Measurements from ENCODE around the gene PTCH2. TPM values are rescaled to one million over a fixed set of nuclear protein-coding genes. Genes with fewer than 3 reads are reported as not detected.

The PTCH2 gene
- total and polyA plus RNA-seq, 2 of the 13 experiments (the other 11 are each of a cell fraction or from before 2014, with no cell fraction given) = 0.60 to 1.5 TPM

GRCh38 chr1:44784094-44785028 is 58.7 kb downstream of the PTCH2 start (continued):
- no peak for TF ChIP-seq BCLAF1 (IDR thresholded peaks at IDR 0.05)
- TF ChIP-seq SMYD3 (CRISPR knock-in tag; IDR thresholded peaks at IDR 0.05) = no peak; the same call in 1 of the 2 replicates
- TF ChIP-seq CHD2 (IDR thresholded peaks at IDR 0.05; ENCODE audit: low read depth, low read length) = no peak
- 0 out of 2 replicates have a peak, but pooled peaks have one; percentile 39 for TF ChIP-seq TEAD2 (CRISPR knock-in tag; IDR thresholded peaks at IDR 0.05)
- TF ChIP-seq SMC3 (IDR thresholded peaks at IDR 0.05; ENCODE audit: low read length) = no peak
- no peak for TF ChIP-seq ZSCAN30 (CRISPR knock-in tag; IDR thresholded peaks at IDR 0.05)
- TF ChIP-seq ZNF441 (CRISPR knock-in tag; IDR thresholded peaks at IDR 0.05; ENCODE audit: borderline replicate concordance) = no peak
- peak; percentile 59; the same call in 1 of the 2 replicates for TF ChIP-seq NR1H2 (CRISPR knock-in tag; IDR thresholded peaks at IDR 0.05; ENCODE audit: borderline replicate concordance, low read depth)
- TF ChIP-seq RBM39 (IDR thresholded peaks at IDR 0.05; ENCODE audit: low read depth, low read length, poor library complexity, severe bottlenecking) = no peak
- no peak for TF ChIP-seq DNMT1 (CRISPR knock-in tag; IDR thresholded peaks at IDR 0.05)
- no peak for TF ChIP-seq ATM (IDR thresholded peaks at IDR 0.05; ENCODE audit: borderline replicate concordance)
- TF ChIP-seq SATB2 (CRISPR knock-in tag; IDR thresholded peaks at IDR 0.05) = no peak
- peak; percentile 84 for TF ChIP-seq PHF8 (CRISPR knock-in tag; IDR thresholded peaks at IDR 0.05)
- TF ChIP-seq SIX4 (CRISPR knock-in tag; IDR thresholded peaks at IDR 0.05) = no peak
- TF ChIP-seq KDM3A (CRISPR knock-in tag; IDR thresholded peaks at IDR 0.05; ENCODE audit: low read depth) = 0 out of 2 replicates have a peak, but pooled peaks have one; percentile 29
- TF ChIP-seq ZNF598 (CRISPR knock-in tag; IDR thresholded peaks at IDR 0.05; ENCODE audit: borderline replicate concordance) = peak; percentile 48; the same call in 1 of the 2 replicates
- TF ChIP-seq POGZ (CRISPR knock-in tag; IDR thresholded peaks at IDR 0.05) = peak; percentile 53; the same call in 1 of the 2 replicates
- TF ChIP-seq ZSCAN22 (CRISPR knock-in tag; IDR thresholded peaks at IDR 0.05) = no peak
- no peak; the same call in 1 of the 2 replicates for TF ChIP-seq ZNF230 (CRISPR knock-in tag; IDR thresholded peaks at IDR 0.05)
- TF ChIP-seq BRD4 (CRISPR knock-in tag; IDR thresholded peaks at IDR 0.05) = no peak
- peak; percentile 87 for TF ChIP-seq KDM5B (CRISPR knock-in tag; IDR thresholded peaks at IDR 0.05; ENCODE audit: borderline replicate concordance)
- TF ChIP-seq RNF2 (conservative IDR thresholded peaks at IDR 0.05; ENCODE audit: low read depth) = peak; percentile 55; the same call in 1 of the 2 replicates
- no peak for TF ChIP-seq MXI1 (IDR thresholded peaks at IDR 0.05; ENCODE audit: borderline replicate concordance, low read depth, low read length)
- 0 out of 2 replicates have a peak, but pooled peaks have one; percentile 52 for TF ChIP-seq IRF9 (CRISPR knock-in tag; IDR thresholded peaks at IDR 0.05; ENCODE audit: borderline replicate concordance)
- TF ChIP-seq ZNF44 (CRISPR knock-in tag; IDR thresholded peaks at IDR 0.05) = no peak
- TF ChIP-seq, protein P1, sequence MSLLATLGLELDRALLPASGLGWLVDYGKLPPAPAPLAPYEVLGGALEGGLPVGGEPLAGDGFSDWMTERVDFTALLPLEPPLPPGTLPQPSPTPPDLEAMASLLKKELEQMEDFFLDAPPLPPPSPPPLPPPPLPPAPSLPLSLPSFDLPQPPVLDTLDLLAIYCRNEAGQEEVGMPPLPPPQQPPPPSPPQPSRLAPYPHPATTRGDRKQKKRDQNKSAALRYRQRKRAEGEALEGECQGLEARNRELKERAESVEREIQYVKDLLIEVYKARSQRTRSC (CRISPR knock-in tag; IDR thresholded peaks at IDR 0.05; ENCODE audit: low read depth) = no peak
- no peak; the same call in 1 of the 2 replicates for TF ChIP-seq ZNF460 (CRISPR knock-in tag; IDR thresholded peaks at IDR 0.05; ENCODE audit: borderline replicate concordance)

Data from HepG2 (cell line).